ENCODE measurements around the gene CD200. TPM values are rescaled to one million over a fixed set of nuclear protein-coding genes. Genes with fewer than 3 reads are reported as not detected.

CD200 gene
- total RNA-seq, 1 donor from 2014 or later, result 30.9 TPM

DNA sequence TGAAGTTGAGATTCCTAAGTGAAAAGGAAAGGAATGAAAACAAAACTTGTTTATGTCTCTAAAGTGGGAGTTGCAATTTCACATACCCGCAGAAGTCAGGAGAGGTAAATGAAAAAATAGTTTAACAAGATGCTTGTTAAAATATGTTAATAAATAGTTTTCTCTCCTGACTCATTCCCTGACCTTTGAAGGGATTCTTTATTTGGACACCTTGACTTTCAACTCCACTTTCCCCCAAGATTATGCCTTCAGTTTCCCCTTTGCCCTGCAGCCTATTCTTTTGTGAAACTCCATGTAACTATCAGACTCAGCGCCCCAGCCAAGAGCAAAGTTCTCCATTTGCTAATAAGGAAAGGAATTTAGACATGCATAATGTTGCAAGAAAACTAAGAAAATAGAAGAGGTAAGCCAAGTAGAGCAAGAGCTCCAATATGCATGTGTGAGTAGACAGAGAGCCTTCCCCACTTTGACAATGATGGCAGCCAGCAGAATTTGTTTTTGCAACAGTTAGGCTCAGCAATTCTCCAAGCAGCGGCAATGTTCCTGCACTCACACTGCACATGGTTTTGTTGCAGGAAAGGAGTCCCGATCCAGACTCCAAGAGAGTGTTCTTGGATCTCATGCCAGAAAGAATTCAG lies 61.2 kb downstream of the CD200 start:
- TF ChIP-seq, protein P1, sequence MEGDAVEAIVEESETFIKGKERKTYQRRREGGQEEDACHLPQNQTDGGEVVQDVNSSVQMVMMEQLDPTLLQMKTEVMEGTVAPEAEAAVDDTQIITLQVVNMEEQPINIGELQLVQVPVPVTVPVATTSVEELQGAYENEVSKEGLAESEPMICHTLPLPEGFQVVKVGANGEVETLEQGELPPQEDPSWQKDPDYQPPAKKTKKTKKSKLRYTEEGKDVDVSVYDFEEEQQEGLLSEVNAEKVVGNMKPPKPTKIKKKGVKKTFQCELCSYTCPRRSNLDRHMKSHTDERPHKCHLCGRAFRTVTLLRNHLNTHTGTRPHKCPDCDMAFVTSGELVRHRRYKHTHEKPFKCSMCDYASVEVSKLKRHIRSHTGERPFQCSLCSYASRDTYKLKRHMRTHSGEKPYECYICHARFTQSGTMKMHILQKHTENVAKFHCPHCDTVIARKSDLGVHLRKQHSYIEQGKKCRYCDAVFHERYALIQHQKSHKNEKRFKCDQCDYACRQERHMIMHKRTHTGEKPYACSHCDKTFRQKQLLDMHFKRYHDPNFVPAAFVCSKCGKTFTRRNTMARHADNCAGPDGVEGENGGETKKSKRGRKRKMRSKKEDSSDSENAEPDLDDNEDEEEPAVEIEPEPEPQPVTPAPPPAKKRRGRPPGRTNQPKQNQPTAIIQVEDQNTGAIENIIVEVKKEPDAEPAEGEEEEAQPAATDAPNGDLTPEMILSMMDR (IDR thresholded peaks at IDR 0.05; ENCODE audit: unreplicated experiment), result no peak
- Mint-ChIP-seq H3K4me1 (ENCODE audit: unreplicated experiment) (peaks cover 68% of the 10 kb centered on the region), H3K27ac (ENCODE audit: unreplicated experiment) (peak overlapping the region; percentile 20), H3K27me3 (ENCODE audit: unreplicated experiment) (peaks cover 2% of the 10 kb centered on the region), H3K36me3 (ENCODE audit: low read depth, unreplicated experiment) (peaks cover 4% of the 10 kb centered on the region), H3K4me3 (ENCODE audit: unreplicated experiment) (no peak overlapping the region), H3K9me3 (ENCODE audit: unreplicated experiment) (no peaks in the 10 kb centered on the region)
- DNase-seq (ENCODE audit: low spot score), result no peak

DNA sequence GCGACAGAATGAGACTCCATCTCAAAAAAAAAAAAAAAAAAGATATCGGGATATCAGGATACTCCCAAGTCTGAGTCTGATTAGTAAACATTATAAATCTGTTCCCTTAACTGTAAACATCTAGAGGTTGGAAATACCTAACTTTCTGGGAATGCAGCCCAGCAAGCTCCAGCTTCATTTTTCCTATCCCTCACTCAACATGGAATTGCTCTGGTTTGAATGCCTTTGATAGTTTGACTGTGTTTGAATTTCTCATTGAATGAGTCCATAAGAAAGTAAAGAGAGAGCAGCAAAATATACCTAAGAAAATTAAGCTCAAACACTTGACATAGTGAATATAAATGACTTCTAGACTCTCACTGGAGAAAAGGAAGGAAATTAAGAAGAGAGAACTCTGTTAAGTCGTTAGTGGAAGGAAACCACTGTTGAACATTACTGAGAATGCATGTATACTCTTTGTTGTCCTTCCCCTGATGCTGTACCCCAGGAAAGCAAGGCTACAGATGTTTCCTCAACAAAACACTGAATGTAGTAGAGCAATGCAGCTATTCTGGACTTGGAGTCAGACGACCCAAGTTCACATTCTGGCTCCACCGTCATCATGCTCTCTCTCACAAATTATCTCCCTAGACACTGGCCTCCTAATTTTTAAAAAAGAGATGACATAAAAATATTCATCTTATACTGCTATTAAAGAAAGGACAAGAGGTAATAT lies 62.4 kb downstream of the CD200 start:
- no peak overlapping the region for H3K4me3 Mint-ChIP-seq (ENCODE audit: unreplicated experiment)
- H3K36me3 Mint-ChIP-seq (ENCODE audit: low read depth, unreplicated experiment), result peaks cover 4% of the 10 kb centered on the region
- DNase-seq (ENCODE audit: low spot score), result peak; percentile 27
- TF ChIP-seq, protein P1 (IDR thresholded peaks at IDR 0.05; ENCODE audit: unreplicated experiment), result no peak
- peaks cover 67% of the 10 kb centered on the region for H3K4me1 Mint-ChIP-seq (ENCODE audit: unreplicated experiment)
- H3K27me3 Mint-ChIP-seq (ENCODE audit: unreplicated experiment), result peaks cover 4% of the 10 kb centered on the region
- peak overlapping the region; percentile 95 for H3K27ac Mint-ChIP-seq (ENCODE audit: unreplicated experiment)
- no peaks in the 10 kb centered on the region for H3K9me3 Mint-ChIP-seq (ENCODE audit: unreplicated experiment)

DNA sequence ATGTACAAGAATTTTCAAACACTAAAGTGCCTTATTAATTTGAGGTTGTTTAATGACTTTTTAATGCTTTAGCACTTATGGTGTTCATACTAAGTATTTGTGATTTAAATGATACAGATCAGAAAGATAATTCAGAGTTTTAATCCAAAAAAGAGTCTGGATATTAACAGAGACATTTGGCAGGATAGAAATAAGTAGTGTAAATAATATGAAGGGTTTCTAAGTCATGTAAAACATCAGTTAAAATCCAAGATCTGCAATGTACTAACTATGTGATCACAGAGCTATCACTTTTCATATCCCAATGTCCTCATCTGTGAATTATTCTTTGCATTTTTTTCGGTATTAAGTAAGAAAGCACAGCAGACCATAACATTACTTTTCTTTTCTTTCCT lies 62.9 kb downstream of the CD200 start:
- H3K36me3 Mint-ChIP-seq (ENCODE audit: low read depth, unreplicated experiment), result peaks cover 4% of the 10 kb centered on the region
- H3K27ac Mint-ChIP-seq (ENCODE audit: unreplicated experiment), result peak overlapping the region; percentile 95
- DNase-seq (ENCODE audit: low spot score), result no peak
- H3K9me3 Mint-ChIP-seq (ENCODE audit: unreplicated experiment), result no peaks in the 10 kb centered on the region
- H3K27me3 Mint-ChIP-seq (ENCODE audit: unreplicated experiment), result peaks cover 4% of the 10 kb centered on the region
- TF ChIP-seq, protein P1 (IDR thresholded peaks at IDR 0.05; ENCODE audit: unreplicated experiment), result no peak
- H3K4me1 Mint-ChIP-seq (ENCODE audit: unreplicated experiment), result peaks cover 69% of the 10 kb centered on the region
- no peak overlapping the region for H3K4me3 Mint-ChIP-seq (ENCODE audit: unreplicated experiment)

DNA sequence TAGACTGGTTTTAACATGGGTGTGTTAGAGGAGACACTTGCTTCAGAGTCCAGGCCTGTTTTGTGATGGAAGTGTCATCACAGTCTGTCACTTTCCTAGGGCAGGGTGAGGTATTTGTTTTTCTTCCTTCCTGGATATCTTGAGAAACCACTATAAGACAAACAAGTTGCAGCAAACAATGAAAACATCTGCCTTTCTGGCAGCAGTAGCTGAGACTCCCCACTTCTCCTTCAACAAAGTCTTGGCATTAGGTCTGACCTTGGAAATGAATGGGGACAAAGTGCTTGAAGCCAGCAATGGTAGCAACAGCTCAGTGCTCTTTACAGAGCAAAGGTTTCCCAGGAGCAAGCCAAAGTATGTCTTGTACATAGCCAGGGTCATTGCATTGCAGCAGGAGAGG lies 64.6 kb downstream of the CD200 start:
- peaks cover 56% of the 10 kb centered on the region for H3K4me1 Mint-ChIP-seq (ENCODE audit: unreplicated experiment)
- H3K4me3 Mint-ChIP-seq (ENCODE audit: unreplicated experiment), result no peak overlapping the region

More for the DNA sequence above, 64.6 kb downstream of the CD200 start:
- Mint-ChIP-seq H3K27ac (ENCODE audit: unreplicated experiment) (peak overlapping the region; percentile 79), H3K27me3 (ENCODE audit: unreplicated experiment) (peaks cover 3% of the 10 kb centered on the region), H3K36me3 (ENCODE audit: low read depth, unreplicated experiment) (peaks cover under 1% of the 10 kb centered on the region), H3K9me3 (ENCODE audit: unreplicated experiment) (no peaks in the 10 kb centered on the region)
- TF ChIP-seq, protein P1 (IDR thresholded peaks at IDR 0.05; ENCODE audit: unreplicated experiment), result no peak
- no peak for DNase-seq (ENCODE audit: low spot score)

Data from endothelial cell (in vitro differentiated cells).